C4-2B (cell line): Measurements from ENCODE around the gene AUH.
A peak's percentile ranks its signal among the peaks of the same experiment; 100 is the strongest.

Experiments used
- H3K27ac ChIP-seq: fragments of 450-650 bp; 2 replicates; pipeline ENCODE4 v1.5.1; 2017
- CTCF ChIP-seq: fragments of 450-650 bp; conservative IDR thresholded peaks from 2 replicates; pipeline ENCODE4 v1.5.1; 2017; ENCODE audit warnings: mild to moderate bottlenecking
- ZFX ChIP-seq: fragments of 450-650 bp; IDR thresholded peaks from 2 replicates; pipeline ENCODE4 v1.6.1; 2017

AUH gene

GRCh38 chr9:91361291-91362050 lies at the start of gene AUH:
AUH (minus strand) TSS chr9:91361918; CDS start chr9:91361889, 29 bp downstream.
- peak within 1 kb of the TSS; percentile 76 for H3K27ac ChIP-seq
- TF ChIP-seq CTCF (no peak), ZFX (peak; percentile 42; the same call in 1 of the 2 replicates)

GRCh38 chr9:91411096-91411771 lies 49.5 kb upstream of the AUH start:
- TF ChIP-seq ZFX = no peak
- TF ChIP-seq CTCF = no peak
- H3K27ac ChIP-seq = no peak overlapping the region

- H3K27ac ChIP-seq = no peak overlapping the region
- TF ChIP-seq ZFX (no peak), CTCF (no peak)
Observed at GRCh38 chr9:91410161-91410560, 48.4 kb upstream of the AUH start.

- no peak for TF ChIP-seq CTCF
- no peak for TF ChIP-seq ZFX
- H3K27ac ChIP-seq = no peak overlapping the region
Observed at GRCh38 chr9:91408475-91408874, 46.8 kb upstream of the AUH start.

GRCh38 chr9:91407580-91408318 lies 46.0 kb upstream of the AUH start:
- no peak overlapping the region for H3K27ac ChIP-seq
- TF ChIP-seq CTCF = no peak
- no peak for TF ChIP-seq ZFX

- no peak overlapping the region for H3K27ac ChIP-seq
- TF ChIP-seq ZFX (no peak), CTCF (no peak)
Observed at GRCh38 chr9:91405343-91406077, 43.8 kb upstream of the AUH start.
